Parathyroid adenoma (tissue), 2 donors: Measurements from ENCODE around the gene ZFAND3.

Source experiments
- H2AFZ ChIP-seq: fragments of 300-600 bp; sonication (generic); one replicate; pipeline ENCODE4 v1.7.0; 2017; ENCODE audit warnings: antibody characterized with exemption, mild to moderate bottlenecking
- H3K27ac ChIP-seq: fragments of 300-600 bp; sonication (generic); one replicate; pipeline ENCODE4 v1.7.0; 2017
- H3K27me3 ChIP-seq: fragments of 300-600 bp; sonication (generic); one replicate; pipeline ENCODE4 v1.7.0; 2017; ENCODE audit warnings: low read length; ENCODE audit not compliant: control insufficient read depth, insufficient read depth
- H3K36me3 ChIP-seq: fragments of 300-600 bp; sonication (generic); one replicate; pipeline ENCODE4 v1.7.0; 2017; ENCODE audit warnings: low read length; ENCODE audit not compliant: control insufficient read depth, insufficient read depth
- H3K4me1 ChIP-seq: fragments of 300-600 bp; sonication (generic); one replicate; pipeline ENCODE4 v1.7.0; 2017; ENCODE audit warnings: control low read depth
- H3K4me2 ChIP-seq: fragments of 300-600 bp; sonication (generic); one replicate; pipeline ENCODE4 v1.7.0; 2017; ENCODE audit warnings: low read length
- H3K4me3 ChIP-seq: fragments of 300-600 bp; sonication (generic); one replicate; pipeline ENCODE4 v1.7.0; 2017; ENCODE audit warnings: low read depth, low read length
- H3K79me2 ChIP-seq: fragments of 300-600 bp; sonication (generic); one replicate; pipeline ENCODE4 v1.7.0; 2017; ENCODE audit warnings: control low read depth
- H3K9ac ChIP-seq: fragments of 300-600 bp; sonication (generic); one replicate; pipeline ENCODE4 v1.7.0; 2017; ENCODE audit warnings: mild to moderate bottlenecking
- H3K9me3 ChIP-seq: fragments of 300-600 bp; sonication (generic); one replicate; pipeline ENCODE4 v1.7.0; 2017; ENCODE audit warnings: low read length; ENCODE audit not compliant: control insufficient read depth
- CTCF ChIP-seq: fragments of 300-600 bp; sonication (generic); IDR thresholded peaks from one replicate; pipeline ENCODE4 v1.7.0; 2017; ENCODE audit warnings: antibody characterized with exemption, mild to moderate bottlenecking
- donor health status: primary hyperparathyroidism.

The ZFAND3 gene

GRCh38 chr6:38020593-38020992, 201.1 kb downstream of the ZFAND3 start:
- H3K4me1 ChIP-seq, result peaks cover 7% of the 10 kb centered on the region
- no peaks in the 10 kb centered on the region for H3K27me3 ChIP-seq
- no peaks in the 10 kb centered on the region for H3K36me3 ChIP-seq
- H3K27ac ChIP-seq, result no peak overlapping the region
- H2AFZ ChIP-seq, result no peak overlapping the region
- no peak overlapping the region for H3K4me3 ChIP-seq
- TF ChIP-seq CTCF, result no peak
- H3K79me2 ChIP-seq, result peaks cover 20% of the 10 kb centered on the region
- no peaks in the 10 kb centered on the region for H3K9me3 ChIP-seq
- H3K9ac ChIP-seq, result no peak overlapping the region
- no peak overlapping the region for H3K4me2 ChIP-seq

- Histone ChIP-seq H3K4me1 (peaks cover 7% of the 10 kb centered on the region), H3K9me3 (no peaks in the 10 kb centered on the region)
These were observed 201.5 kb downstream of the ZFAND3 start for GRCh38 chr6:38021029-38021428.

GRCh38 chr6:38021571-38021970, 202.0 kb downstream of the ZFAND3 start:
- Histone ChIP-seq H3K4me3 (no peak overlapping the region), H3K27me3 (no peaks in the 10 kb centered on the region), H3K9me3 (no peaks in the 10 kb centered on the region), H3K79me2 (peaks cover 21% of the 10 kb centered on the region), H3K4me1 (peaks cover 7% of the 10 kb centered on the region), H3K4me2 (no peak overlapping the region), H3K36me3 (no peaks in the 10 kb centered on the region), H3K27ac (no peak overlapping the region), H3K9ac (no peak overlapping the region), H2AFZ (no peak overlapping the region)
- no peak for TF ChIP-seq CTCF

More at GRCh38 chr6:38021029-38021428, 201.5 kb downstream of the ZFAND3 start:
- no peak overlapping the region for H2AFZ ChIP-seq
- H3K79me2 ChIP-seq, result peaks cover 19% of the 10 kb centered on the region
- no peak overlapping the region for H3K4me3 ChIP-seq
- H3K36me3 ChIP-seq, result no peaks in the 10 kb centered on the region
- H3K4me2 ChIP-seq, result no peak overlapping the region
- TF ChIP-seq CTCF, result no peak
- H3K27me3 ChIP-seq, result no peaks in the 10 kb centered on the region
- no peak overlapping the region for H3K27ac ChIP-seq
- H3K9ac ChIP-seq, result no peak overlapping the region

GRCh38 chr6:38022688-38023087, 203.2 kb downstream of the ZFAND3 start:
- H3K27ac ChIP-seq, result no peak overlapping the region
- H3K27me3 ChIP-seq, result no peaks in the 10 kb centered on the region
- no peak overlapping the region for H3K4me2 ChIP-seq
- H3K9ac ChIP-seq, result no peak overlapping the region
- no peak for TF ChIP-seq CTCF
- no peaks in the 10 kb centered on the region for H3K36me3 ChIP-seq
- H3K4me1 ChIP-seq, result peaks cover 2% of the 10 kb centered on the region
- H3K79me2 ChIP-seq, result peaks cover 28% of the 10 kb centered on the region
- H2AFZ ChIP-seq, result no peak overlapping the region
- H3K4me3 ChIP-seq, result no peak overlapping the region
- H3K9me3 ChIP-seq, result no peaks in the 10 kb centered on the region

- Histone ChIP-seq H3K9me3 (no peaks in the 10 kb centered on the region), H3K27ac (no peak overlapping the region), H3K4me2 (no peak overlapping the region), H3K4me3 (no peak overlapping the region), H3K4me1 (no peaks in the 10 kb centered on the region), H3K36me3 (no peaks in the 10 kb centered on the region), H2AFZ (no peak overlapping the region), H3K27me3 (no peaks in the 10 kb centered on the region), H3K9ac (no peak overlapping the region), H3K79me2 (peaks cover 34% of the 10 kb centered on the region)
- no peak for TF ChIP-seq CTCF
These were observed 205.4 kb downstream of the ZFAND3 start for GRCh38 chr6:38024908-38025307.
